WTC11 (cell line): ENCODE results near the gene AATK.

Experiments used
- CBFB ChIP-seq: sonication (generic); formaldehyde crosslinking; IDR thresholded peaks from 2 replicates; pipeline ENCODE4 v1.8.1; 2022; ENCODE audit warnings: mild to moderate bottlenecking, low read depth, missing genetic modification reagents
- E2F1 ChIP-seq: sonication (generic); formaldehyde crosslinking; IDR thresholded peaks from 2 replicates; pipeline ENCODE4 v1.8.0; 2022; ENCODE audit warnings: mild to moderate bottlenecking, missing genetic modification reagents
- FOXK1 ChIP-seq: sonication (generic); formaldehyde crosslinking; IDR thresholded peaks from 2 replicates; pipeline ENCODE4 v1.8.0; 2022; ENCODE audit warnings: mild to moderate bottlenecking, moderate library complexity, missing genetic modification reagents
- TF ChIP-seq, protein P1 (sequence below): sonication (generic); formaldehyde crosslinking; IDR thresholded peaks from 2 replicates; pipeline ENCODE4 v1.8.1; 2022; ENCODE audit warnings: missing genetic modification reagents, borderline replicate concordance
- TF ChIP-seq, protein P2 (sequence below): fragments of 200-600 bp; IDR thresholded peaks from 2 replicates; pipeline ENCODE4 v1.8.0; 2022; ENCODE audit warnings: antibody characterized with exemption
- TF ChIP-seq, protein P3 (sequence below): sonication (generic); formaldehyde crosslinking; IDR thresholded peaks from 2 replicates; pipeline ENCODE4 v1.8.1; 2022; ENCODE audit warnings: low read depth, missing genetic modification reagents, borderline replicate concordance

GRCh38 chr17:81096741-81097133 is 69.3 kb downstream of the AATK start:
- TF ChIP-seq E2F1 (no peak), CBFB (CRISPR knock-in tag) (no peak), FOXK1 (CRISPR knock-in tag) (no peak)
- TF ChIP-seq, protein P1, sequence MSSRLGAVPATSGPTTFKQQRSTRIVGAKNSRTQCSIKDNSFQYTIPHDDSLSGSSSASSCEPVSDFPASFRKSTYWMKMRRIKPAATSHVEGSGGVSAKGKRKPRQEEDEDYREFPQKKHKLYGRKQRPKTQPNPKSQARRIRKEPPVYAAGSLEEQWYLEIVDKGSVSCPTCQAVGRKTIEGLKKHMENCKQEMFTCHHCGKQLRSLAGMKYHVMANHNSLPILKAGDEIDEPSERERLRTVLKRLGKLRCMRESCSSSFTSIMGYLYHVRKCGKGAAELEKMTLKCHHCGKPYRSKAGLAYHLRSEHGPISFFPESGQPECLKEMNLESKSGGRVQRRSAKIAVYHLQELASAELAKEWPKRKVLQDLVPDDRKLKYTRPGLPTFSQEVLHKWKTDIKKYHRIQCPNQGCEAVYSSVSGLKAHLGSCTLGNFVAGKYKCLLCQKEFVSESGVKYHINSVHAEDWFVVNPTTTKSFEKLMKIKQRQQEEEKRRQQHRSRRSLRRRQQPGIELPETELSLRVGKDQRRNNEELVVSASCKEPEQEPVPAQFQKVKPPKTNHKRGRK (CRISPR knock-in tag), result no peak
- TF ChIP-seq, protein P2, sequence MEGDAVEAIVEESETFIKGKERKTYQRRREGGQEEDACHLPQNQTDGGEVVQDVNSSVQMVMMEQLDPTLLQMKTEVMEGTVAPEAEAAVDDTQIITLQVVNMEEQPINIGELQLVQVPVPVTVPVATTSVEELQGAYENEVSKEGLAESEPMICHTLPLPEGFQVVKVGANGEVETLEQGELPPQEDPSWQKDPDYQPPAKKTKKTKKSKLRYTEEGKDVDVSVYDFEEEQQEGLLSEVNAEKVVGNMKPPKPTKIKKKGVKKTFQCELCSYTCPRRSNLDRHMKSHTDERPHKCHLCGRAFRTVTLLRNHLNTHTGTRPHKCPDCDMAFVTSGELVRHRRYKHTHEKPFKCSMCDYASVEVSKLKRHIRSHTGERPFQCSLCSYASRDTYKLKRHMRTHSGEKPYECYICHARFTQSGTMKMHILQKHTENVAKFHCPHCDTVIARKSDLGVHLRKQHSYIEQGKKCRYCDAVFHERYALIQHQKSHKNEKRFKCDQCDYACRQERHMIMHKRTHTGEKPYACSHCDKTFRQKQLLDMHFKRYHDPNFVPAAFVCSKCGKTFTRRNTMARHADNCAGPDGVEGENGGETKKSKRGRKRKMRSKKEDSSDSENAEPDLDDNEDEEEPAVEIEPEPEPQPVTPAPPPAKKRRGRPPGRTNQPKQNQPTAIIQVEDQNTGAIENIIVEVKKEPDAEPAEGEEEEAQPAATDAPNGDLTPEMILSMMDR, result no peak
- TF ChIP-seq, protein P3, sequence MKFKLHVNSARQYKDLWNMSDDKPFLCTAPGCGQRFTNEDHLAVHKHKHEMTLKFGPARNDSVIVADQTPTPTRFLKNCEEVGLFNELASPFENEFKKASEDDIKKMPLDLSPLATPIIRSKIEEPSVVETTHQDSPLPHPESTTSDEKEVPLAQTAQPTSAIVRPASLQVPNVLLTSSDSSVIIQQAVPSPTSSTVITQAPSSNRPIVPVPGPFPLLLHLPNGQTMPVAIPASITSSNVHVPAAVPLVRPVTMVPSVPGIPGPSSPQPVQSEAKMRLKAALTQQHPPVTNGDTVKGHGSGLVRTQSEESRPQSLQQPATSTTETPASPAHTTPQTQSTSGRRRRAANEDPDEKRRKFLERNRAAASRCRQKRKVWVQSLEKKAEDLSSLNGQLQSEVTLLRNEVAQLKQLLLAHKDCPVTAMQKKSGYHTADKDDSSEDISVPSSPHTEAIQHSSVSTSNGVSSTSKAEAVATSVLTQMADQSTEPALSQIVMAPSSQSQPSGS (CRISPR knock-in tag), result no peak
